A204.1 (cell line): ENCODE results near the gene RIPK4.
"Not testable (repeated sequence)": the region's sequence is repeated elsewhere in the genome, so short reads cannot be mapped to it uniquely, and the experiment has no call there.

ENCODE experiments used
- FAIRE-seq: peaks from 2 replicates; lab custom pipeline; 2012; peaks lifted over from hg19 to GRCh38; lab: Jason Lieb, UNC

RIPK4 gene

DNA sequence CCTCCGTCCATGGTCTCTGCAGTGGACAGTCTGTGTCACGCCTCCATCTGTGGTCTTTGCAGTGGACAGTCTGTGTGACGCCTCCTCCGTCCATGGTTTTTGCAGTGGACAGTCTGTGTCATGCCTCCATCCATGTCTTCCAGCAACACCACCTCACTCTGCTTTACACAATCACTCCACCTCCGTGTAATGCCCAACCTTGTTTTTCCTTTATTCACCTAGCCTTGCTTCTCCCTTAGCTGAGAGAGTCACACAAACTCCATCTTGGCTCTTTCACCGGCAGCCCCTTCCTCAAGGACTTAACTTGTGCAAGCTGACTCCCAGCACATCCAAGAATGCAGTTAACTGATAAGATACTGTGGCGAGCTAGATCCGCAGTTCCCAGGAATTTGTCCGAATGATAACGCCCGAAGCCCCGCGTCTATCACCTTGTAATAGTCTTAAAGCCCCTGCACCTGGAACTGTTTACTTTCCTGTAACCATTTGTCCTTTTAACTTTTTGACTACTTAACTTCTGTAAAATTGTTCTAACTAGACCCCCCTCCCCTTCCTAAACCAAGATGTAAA, 52.5 kb downstream of the RIPK4 start:
- FAIRE-seq = not testable (repeated sequence)

DNA sequence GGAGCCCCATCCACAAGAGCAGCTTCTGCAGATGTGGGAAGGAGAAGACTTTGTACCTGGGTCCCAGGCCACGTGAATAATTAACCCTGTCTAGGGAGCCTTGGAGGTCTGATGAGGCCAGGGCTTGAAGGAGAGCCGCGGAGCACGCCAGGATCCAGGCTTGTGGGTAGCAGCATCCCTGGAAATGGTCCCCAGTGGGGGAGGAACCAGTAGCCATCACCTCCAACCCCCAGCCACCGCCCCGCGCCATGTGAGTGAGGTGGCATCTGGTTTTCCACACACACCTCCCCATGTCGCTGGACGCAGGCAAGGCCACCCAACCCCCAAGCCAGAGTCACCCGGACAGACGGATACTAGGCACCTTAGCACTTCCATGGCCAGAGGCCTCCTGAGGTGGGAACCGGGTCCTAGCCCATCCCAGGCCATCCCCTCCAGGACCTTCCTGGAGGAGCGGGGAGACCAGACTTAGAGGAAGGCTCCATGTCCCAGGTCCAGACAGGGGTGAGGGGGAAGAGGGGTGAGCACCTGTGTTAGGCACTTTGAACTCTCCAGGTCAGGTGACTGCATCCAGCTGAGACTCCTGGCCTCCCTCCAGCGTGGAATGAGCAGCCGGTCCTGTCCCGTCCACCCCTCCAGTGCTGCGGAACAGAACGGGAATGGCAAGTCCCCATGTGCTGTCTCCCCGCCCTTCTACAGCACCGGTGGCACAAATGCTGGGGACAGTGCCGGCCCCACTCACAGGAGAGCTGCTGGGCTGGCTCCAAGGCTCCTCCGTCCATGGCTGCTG, 53.2 kb downstream of the RIPK4 start:
- no peak for FAIRE-seq

DNA sequence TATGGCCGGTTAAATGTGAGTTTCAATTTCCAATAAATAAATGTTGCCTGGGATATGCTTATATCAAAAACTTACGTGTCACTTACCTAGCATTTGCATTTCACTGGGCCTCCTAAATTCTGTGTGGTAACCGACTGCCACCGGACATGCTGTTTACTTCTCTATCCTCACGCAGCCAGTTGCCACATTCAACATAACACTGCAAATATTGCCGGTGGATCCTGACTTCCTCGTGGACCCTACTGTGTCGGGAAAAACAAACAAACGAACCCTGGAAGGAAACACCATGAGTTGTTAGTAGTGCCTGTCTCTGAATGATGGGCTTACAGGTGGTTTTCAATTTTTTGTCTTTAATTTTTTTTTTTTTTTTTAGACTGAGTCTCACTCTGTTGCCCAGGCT, 54.1 kb downstream of the RIPK4 start:
- FAIRE-seq = no peak

DNA sequence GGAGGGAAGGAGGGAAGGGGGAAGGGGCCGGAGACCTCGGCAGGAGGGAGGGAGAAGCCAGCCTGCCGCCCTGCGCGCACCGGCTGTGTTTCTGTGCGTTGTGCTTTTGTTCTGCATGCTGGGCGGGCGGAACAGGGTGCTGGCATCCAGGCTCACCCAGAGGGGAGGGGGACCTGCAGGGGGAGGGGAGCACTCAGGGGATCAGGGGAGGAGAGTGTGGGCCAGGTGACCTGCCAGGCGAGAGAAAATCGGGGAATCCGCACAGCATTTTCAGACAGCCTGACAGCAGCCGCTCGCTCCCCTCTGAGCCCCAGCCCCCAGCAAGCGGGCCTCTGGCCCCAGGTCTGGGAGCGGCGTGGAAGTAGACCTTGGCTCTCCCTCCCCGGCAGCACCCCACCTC, 54.7 kb downstream of the RIPK4 start:
- no peak for FAIRE-seq

DNA sequence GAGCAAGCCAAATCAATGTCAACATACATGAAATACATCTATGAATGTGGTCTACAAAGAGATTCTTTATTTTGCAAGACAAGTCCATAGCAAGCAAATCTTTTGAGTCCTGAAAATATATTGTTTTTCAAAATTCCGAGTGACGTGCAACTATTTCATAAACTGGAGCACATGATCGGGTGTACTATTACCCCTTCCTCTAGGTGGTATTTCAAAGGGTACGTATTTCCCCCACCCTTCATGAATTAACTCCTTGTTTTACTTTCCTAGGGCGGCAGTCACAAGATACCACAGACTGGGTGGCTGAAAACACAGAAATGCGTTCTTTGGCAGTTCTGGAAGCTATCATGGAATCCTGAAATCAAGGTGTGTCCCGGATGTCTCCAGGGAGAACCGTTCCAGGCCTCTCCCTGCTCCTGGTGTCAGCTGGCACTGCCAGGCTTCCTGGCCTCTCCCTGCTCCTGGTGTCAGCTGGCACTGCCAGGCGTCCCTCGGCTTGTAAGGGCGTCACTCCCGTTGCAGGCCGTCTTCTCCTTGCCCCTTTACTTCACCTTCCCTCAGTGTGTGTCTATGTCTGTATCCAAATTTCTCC, 55.3 kb downstream of the RIPK4 start:
- no peak for FAIRE-seq

DNA sequence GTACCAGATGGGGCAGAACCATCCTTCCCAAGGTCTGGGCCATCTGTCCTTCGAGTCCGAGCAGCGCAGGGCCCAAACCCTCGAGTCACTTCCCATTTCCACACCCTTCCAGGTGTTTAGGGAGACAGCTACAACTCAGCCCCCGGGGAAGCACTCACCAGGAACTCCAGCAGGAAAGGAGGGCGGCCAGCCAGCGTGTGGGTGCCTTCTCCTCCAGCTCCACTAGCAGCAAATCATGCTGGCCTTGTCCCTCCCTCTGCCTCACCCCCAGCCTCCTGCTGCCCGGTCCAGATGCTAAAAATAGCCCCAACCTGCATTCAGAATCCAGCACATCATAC, 56.1 kb downstream of the RIPK4 start:
- no peak for FAIRE-seq

DNA sequence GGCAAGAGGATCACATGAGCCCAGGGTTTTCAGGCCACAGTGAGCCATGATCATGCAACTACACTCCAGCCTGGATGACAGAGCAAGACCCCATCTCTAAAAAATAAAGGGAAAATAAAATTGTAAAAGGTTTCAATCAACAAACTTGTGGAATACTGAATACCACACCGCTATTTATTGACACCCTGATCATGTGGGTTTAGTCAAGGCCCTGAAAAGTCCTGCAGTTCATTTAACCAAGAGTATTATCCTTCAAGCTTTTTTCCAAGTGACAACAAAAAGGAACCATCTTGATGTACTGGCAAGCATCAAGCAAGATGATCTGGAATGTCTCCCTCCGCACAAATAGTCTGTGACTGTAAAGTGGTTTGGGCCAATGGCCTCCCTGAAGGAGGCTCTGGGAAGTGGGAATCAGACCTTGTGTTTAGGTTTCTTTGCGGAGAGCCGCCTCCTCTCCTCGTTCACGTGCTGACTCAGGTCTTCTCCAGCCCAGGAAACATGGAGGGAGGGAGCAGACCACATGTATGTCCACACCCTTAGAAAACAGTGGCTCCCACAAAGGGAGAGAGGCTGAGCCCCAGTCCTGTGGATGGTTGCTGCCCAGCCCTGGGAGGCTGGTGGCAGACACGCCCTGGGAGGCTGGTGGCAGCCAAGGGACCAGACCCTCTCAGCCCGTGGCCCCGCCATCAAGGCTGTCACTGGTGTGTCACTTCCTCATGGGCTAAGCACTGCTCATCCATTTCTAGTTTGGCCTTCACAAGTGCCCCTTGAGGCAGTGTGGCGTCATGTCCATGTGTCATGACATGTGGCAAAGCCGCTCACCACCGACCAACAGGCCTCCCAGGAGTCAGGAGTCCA, 56.7 kb downstream of the RIPK4 start:
- no peak for FAIRE-seq

DNA sequence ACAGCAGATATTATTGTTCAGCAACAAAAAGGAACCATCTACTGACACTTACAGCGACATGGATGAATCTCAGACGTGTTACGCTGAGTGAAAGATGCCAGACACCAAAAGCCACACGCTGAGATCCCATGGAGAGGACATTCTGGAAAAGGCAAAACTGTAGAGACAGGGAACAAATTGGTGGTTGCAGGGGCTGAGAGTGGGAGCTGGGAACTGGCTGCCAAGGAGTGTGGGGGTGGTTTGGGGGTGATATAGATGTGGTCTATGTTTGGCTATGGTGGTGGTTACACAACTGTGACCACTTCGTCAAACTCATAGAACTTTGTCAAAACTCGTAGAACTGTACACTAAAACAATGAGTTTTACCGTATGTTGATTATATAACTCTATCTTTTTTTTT, 57.7 kb downstream of the RIPK4 start:
- no peak for FAIRE-seq

DNA sequence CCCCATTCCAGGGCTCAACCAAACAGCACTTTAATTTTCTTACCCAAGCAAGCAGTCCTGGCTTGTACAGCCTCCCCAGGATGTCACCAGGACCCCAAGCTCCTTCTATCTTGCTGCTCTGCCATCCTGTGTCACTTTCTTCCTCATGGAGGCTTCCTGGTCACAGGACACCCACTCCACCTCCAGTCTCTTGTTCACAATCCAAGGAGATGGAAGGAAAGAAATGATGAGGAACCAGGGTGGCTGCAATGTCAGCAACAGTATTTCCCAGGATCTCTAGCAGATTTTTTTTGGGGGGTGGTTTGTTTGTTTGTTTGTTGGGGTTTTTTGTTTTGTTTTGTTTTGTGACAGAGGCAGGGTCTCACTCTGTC, 58.9 kb downstream of the RIPK4 start:
- no peak for FAIRE-seq

DNA sequence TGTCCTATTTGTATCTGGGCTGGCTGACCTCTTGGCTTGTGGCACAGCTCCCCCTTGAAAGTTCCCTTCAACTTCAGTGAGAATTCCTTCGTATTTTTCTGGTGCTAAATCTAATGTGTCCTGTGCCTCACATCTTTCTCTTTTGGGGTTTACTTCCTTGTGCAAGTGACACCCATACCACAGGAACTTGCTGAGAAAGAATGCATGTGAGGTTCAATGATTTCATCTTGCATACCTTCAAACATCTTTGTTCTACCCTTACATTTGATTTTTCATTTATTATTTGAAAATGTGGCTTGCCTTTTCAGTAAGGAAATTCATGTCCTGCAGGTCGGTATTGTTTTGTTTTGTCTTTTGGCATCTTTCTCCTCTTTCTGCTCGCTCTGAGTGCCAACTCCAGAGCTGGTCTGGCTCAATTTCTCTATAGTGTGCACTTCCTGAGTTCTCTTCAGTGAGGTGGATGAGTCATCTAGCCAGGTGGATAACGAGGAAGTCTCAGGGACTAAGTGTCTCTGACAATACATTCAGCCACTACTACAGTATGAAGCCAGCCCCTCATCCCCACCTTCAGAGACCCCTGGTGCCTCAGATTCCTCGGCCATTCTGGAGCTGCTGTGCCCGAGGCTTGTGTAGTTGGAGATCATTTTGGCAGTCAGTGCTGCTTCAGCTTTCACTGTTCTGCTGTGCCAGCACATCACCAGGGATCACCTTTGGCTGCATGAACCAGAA, 59.5 kb downstream of the RIPK4 start:
- FAIRE-seq = no peak

DNA sequence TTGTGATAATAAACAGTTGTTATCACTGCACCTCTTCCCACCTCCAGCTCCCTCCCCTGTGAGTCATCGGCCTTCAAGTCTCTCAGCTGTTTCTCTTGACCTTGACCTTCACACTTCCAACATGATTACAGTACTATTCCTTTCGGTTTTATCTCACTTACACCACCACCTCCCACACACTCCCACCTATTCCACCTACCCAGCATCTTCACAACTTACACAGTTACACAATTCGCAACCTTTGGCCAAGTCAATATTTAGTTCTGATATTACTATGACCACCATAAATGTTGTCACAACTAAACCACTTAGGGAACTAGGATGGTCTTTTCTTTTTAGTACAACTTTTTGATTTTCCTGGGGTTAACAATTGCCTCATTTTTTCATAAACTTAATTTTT, 60.2 kb downstream of the RIPK4 start:
- FAIRE-seq = no peak

DNA sequence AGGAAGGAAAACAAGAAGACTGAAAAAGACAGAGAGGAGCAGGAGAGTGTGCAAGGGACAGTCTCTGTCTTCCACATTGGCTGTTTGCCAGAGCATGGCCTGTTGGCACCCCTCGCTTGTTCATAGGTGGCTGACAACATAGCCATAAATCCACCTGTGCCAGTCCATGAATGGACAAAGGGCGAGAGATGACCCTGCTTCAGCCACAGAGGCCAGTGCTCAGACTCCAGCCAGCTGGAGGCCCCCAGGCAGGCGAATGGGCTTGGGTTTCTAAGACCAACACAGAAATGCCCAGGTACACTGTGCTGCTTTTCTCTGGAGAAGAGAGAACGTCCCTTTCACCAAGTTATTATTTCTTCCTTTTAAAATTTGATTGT, 60.6 kb downstream of the RIPK4 start:
- no peak for FAIRE-seq

DNA sequence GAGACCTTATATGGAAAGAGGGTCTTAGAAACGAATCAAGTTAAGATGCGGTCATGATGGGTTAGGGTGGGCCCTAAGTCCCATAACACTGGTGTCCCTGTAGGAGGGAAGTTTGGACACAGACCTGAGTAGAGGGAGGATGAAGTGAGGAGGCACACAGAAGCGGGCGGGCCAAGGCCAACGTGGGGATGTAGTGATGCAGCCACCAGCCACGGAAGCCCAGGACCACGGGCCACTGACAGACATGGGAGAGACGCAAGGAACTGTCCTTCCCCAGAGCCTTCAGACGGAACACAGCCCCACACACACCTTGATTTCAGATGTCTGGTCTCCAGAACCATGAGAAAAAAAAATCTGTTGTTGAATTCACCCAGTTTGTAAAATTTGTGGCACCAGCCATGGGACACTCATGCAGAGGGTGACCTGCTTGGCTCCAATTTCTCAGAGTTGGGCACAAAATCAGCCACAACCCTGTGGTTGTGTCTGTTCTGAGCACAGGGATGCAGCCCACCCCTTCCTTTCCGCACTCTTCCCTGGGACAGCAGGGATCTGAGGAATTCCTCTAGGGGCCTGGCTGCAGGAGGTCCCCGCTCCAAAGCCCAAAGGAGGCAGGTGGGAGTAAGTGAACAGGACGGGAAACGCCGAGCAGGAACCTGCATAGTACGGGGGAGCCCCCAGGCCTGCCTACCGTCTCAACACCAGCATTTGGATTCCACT, 61.1 kb downstream of the RIPK4 start:
- FAIRE-seq = no peak

DNA sequence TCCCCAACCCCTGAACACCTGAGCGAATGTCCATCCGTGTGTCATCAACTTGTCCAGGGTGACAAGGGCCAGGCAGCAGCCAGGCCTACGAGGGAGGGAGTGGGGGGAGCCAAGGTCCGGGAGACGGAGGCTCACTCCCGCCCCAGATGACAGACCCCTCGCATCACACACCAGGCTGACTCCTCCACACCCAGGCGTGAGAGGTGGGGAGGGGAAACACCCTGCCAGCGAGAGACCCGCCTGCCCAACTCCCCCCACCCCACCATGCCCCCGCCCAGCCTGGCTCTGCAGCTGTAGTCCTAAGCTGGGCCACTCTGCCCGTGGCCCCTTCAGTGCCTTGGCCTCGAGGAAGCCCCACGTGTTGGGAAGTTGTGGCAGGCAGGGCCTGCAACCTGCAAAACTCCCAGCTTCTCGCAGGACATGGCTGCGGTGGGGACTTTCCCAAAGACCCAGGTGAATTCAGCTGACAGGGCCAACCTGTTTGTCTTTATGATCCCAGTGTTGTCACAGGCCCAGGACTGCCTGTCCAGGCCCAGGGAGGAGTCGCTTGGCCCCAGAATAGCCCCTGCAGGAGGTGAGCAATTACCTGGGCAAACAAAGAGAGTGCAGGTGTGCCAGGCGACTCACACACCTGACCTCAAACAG, 62.9 kb downstream of the RIPK4 start:
- FAIRE-seq = no peak

DNA sequence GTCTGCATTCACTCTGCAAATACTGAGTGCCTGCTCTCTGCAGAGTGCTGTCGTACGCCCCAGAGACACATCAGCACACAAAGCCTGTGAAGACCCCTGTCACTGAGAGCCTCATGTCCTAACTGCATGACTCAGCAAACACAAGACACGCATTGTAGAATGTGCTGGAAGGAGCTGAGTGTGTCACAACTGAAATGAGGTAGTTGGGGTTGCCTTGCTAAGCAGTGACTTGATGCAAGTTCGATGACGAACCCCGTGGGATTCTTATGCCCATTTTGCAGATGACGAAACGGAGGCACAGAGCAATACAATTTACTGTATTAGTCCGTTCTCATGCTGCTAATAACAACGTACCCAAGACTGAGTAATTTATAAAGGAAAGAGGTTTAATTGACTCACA, 65.1 kb downstream of the RIPK4 start:
- no peak for FAIRE-seq

DNA sequence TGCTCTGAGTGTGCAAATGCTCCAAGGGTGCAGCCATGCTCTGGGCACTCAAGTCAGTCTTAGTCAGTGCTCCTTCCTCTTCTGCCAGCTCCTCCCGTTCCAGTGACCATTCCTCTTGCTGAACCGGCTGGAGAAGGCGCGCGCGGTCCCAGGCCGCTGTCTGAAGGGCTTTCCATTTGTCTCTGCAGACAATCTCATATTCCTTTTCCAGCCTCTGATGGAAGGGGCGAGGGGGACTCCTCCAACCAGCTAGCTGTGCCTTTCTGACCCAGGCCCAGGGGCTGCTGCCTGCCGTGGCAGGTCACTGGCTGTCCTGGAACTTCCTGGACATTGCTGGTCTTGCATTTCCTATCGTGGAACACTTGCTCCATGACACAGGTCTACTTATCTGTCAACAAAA, 67.5 kb downstream of the RIPK4 start:
- no peak for FAIRE-seq

DNA sequence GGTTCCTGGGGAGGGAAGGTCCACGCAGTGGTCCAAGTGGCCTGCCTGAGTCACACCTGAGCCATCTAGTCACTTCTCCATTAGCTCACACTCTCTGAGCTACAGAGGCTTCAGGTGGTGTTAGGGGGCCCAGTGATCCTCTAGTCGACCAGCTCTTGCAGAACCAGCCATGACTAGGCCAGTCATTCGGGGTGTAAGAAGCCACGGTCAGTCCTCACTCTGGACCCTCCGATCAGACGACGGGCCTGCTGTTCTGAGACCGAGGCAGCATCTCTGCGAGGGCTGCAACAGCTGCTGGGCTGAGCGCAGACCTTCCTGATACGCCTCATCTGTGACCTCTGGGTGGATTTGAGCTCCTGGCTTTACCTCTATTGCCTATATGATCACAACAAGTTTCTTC, 68.8 kb downstream of the RIPK4 start:
- FAIRE-seq = no peak

DNA sequence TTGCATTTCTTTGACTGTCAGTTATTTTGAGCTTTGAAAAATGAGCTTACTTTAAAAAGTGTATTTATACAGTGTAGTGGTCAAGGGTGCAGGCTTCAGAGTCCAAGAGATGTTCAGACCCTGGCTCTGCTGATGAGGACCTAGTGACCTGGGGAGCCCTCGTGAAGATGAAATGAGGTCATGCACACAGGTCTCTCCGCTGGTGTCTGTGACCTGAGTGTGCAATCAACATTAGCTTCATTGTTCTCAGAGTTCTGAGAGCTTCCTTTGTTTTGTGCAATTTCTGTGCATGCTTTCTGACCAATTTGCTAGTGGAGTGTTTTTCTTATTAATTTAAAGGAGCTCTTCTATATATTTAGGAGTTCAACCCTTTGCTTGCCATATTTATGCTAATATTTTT, 71.3 kb downstream of the RIPK4 start:
- no peak for FAIRE-seq

DNA sequence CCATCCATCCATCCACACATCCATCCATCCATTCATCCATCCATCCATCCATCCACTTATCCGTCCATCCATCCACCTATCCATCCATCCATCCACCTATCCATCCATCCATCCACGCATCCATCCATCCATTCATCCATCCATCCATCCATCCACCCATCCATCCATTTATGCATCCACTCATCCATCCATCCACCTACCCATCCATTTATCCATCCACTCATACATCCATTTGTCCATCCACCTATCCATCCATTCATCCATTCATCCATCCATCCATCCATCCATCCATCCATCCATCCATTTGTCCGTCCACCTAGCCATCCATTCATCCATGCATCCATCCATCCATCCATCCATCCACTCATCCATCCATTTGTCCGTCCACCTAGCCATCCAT, 72.8 kb downstream of the RIPK4 start:
- not testable (repeated sequence) for FAIRE-seq

DNA sequence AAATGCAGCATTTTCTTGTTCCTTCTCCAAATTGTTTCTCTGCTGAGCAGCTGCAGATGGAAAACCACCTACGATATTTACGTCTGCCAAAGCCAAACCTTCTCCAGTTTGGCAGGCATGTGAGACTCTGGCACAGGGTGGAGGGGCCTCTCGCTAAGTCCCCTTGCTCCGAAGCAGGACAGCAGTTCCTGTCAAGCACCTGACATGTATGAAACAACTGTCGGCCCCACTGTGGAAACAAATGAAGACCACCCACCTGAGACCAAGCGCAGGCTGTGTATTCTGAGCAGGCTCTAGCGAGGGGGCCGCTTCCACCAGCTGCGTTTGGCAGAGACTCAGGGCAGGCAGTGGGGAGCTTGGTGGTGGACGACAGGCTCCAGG, 74.7 kb downstream of the RIPK4 start:
- FAIRE-seq = no peak
